Measurements from ENCODE around the gene UBXN4. TPM values are rescaled to one million over a fixed set of nuclear protein-coding genes. Genes with fewer than 3 reads are reported as not detected.

UBXN4 gene
- total and polyA plus RNA-seq, 2 donors (not counting 3 experiments of a cell fraction or from before 2014, with no cell fraction given) = 40.8 to 108 TPM

DNA sequence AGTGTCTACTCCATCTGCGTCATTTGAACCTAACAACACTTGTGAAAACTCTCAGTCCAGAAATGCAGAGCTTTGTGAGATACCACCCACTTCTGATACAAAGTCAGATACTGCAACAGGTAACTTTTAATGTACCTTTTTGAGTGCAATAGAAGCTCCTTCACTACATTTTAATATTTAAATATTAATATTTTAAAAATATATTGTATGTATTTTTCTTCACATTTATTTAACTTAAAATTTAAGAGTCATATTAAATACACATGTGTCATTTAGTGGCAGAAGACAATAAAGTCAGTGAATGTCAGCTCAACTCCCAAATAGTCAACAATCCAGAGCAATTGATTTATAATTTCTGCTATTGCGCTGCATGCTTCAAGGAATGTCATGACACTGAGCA is 13.9 kb downstream of the UBXN4 start:
- TF ChIP-seq, protein P1, sequence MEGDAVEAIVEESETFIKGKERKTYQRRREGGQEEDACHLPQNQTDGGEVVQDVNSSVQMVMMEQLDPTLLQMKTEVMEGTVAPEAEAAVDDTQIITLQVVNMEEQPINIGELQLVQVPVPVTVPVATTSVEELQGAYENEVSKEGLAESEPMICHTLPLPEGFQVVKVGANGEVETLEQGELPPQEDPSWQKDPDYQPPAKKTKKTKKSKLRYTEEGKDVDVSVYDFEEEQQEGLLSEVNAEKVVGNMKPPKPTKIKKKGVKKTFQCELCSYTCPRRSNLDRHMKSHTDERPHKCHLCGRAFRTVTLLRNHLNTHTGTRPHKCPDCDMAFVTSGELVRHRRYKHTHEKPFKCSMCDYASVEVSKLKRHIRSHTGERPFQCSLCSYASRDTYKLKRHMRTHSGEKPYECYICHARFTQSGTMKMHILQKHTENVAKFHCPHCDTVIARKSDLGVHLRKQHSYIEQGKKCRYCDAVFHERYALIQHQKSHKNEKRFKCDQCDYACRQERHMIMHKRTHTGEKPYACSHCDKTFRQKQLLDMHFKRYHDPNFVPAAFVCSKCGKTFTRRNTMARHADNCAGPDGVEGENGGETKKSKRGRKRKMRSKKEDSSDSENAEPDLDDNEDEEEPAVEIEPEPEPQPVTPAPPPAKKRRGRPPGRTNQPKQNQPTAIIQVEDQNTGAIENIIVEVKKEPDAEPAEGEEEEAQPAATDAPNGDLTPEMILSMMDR (IDR thresholded peaks at IDR 0.05; ENCODE audit: extremely low read depth in 1 of 2, insufficient read depth in 1 of 2, low read depth in 1 of 2, low read length in 2 of 2) = no peak
- TF ChIP-seq MYC (IDR thresholded peaks at IDR 0.05; ENCODE audit: low read depth, low read length) (no peak), POLR2AphosphoS5 (IDR thresholded peaks at IDR 0.05; ENCODE audit: insufficient read depth, low read depth, low read length) (no peak), POLR2A (IDR thresholded peaks at IDR 0.05; ENCODE audit: low read depth, low read length) (no peak), GATA2 (IDR thresholded peaks at IDR 0.05; ENCODE audit: insufficient read depth, insufficient read length, low read depth, low read length) (no peak), FOS (IDR thresholded peaks at IDR 0.05; ENCODE audit: borderline replicate concordance, insufficient read depth, low read length) (no peak), JUN (IDR thresholded peaks at IDR 0.05; ENCODE audit: borderline replicate concordance, insufficient read depth, insufficient read length, low read depth) (no peak), EZH2 (IDR thresholded peaks at IDR 0.05; ENCODE audit: borderline replicate concordance, low read depth, low read length, severe bottlenecking) (no peak)
- TF ChIP-seq, protein P2, sequence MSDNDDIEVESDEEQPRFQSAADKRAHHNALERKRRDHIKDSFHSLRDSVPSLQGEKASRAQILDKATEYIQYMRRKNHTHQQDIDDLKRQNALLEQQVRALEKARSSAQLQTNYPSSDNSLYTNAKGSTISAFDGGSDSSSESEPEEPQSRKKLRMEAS (IDR thresholded peaks at IDR 0.05; ENCODE audit: insufficient read depth, insufficient read length) = no peak
- no peaks in the 10 kb centered on the region for H4K20me1 ChIP-seq (replicated peaks; ENCODE audit: control insufficient read depth, extremely low read depth, insufficient read depth, low read length)
- H3K4me2 ChIP-seq (ENCODE audit: insufficient read depth, low read length) = no peak overlapping the region
- DNase-seq (ENCODE audit: low read depth, low spot score) (no peak), FAIRE-seq (no peak)
- dilution Hi-C loops (cut with MboI; ENCODE audit: extremely low pct_ligation_motif_present, low sequenced_read_pairs) = no loop called here
- peaks cover 17% of the 10 kb centered on the region for H3K79me2 ChIP-seq (ENCODE audit: control insufficient read depth, insufficient read depth, low read length)
- CTCF ChIA-PET = interaction anchor here (1.1 to 1.6 kb wide), 3 partner anchors 10 to 42 kb away, joined by 3 to 6 read pairs (median 5); no protein-coding TSS in a partner anchor
- H3K9me1 ChIP-seq (replicated peaks; ENCODE audit: control insufficient read depth, extremely low read depth, insufficient read depth, low read length) = no peaks in the 10 kb centered on the region
- intact Hi-C loops (cut with micrococcal nuclease) = no loop called here
- no peaks in the 10 kb centered on the region for H3K27me3 ChIP-seq (ENCODE audit: control insufficient read depth in 2 of 2, insufficient read depth in 2 of 2, low read length in 2 of 2)
- no peaks in the 10 kb centered on the region for H3K4me1 ChIP-seq (ENCODE audit: control insufficient read depth, extremely low read depth, insufficient read depth, low read length)
- no peak overlapping the region for H3K27ac ChIP-seq (ENCODE audit: insufficient read depth, low read depth, low read length)
- H3K36me3 ChIP-seq (ENCODE audit: control insufficient read depth in 2 of 2, extremely low read depth in 1 of 2, insufficient read depth in 2 of 2, low read length in 2 of 2) = peaks cover 17 to 28% of the 10 kb centered on the region in 2 experiments
- no TSS peak for BruUV-seq (replicated peaks)
- no peak overlapping the region for H2AFZ ChIP-seq (ENCODE audit: low read depth, low read length)
- H3K9ac ChIP-seq (replicated peaks; ENCODE audit: extremely low read depth, insufficient read depth, low read length) = no peak overlapping the region
- POLR2A ChIA-PET = no interaction called here
- no peak overlapping the region for H3K4me3 ChIP-seq (replicated peaks in 1 of 3; ENCODE audit: insufficient read depth in 1 of 3, low read depth in 1 of 3, low read length in 3 of 3)
- H3K9me3 ChIP-seq (replicated peaks; ENCODE audit: control insufficient read depth, insufficient read depth, low read length) = peaks cover 4% of the 10 kb centered on the region

All from endothelial cell of umbilical vein (primary cell).